Measurements from ENCODE around the gene CAB39L.
"Not testable (repeated sequence)": the region's sequence is repeated elsewhere in the genome, so short reads cannot be mapped to it uniquely, and the experiment has no call there.

Gene CAB39L

GRCh38 chr13:49342454-49342853 is 101.4 kb downstream of the CAB39L start:
- no peak for DNase-seq

- DNase-seq: no peak
Observed at GRCh38 chr13:49341941-49342340, 101.9 kb downstream of the CAB39L start.

- DNase-seq: no peak
Observed at GRCh38 chr13:49341517-49341916, 102.3 kb downstream of the CAB39L start.

GRCh38 chr13:49340161-49340560 is 103.7 kb downstream of the CAB39L start:
- no peak for DNase-seq

GRCh38 chr13:49336655-49337054 is 107.2 kb downstream of the CAB39L start:
- no peak for DNase-seq

- no peak for DNase-seq
Observed at GRCh38 chr13:49330546-49330864, 113.4 kb downstream of the CAB39L start.

GRCh38 chr13:49329831-49330545 is 113.9 kb downstream of the CAB39L start:
- DNase-seq: no peak

GRCh38 chr13:49327145-49327544 is 116.7 kb downstream of the CAB39L start:
- not testable (repeated sequence) for DNase-seq

- no peak for DNase-seq
Observed at GRCh38 chr13:49326222-49326917, 117.5 kb downstream of the CAB39L start.

GRCh38 chr13:49323344-49323743 is 120.5 kb downstream of the CAB39L start:
- no peak for DNase-seq

- no peak for DNase-seq
Observed at GRCh38 chr13:49322702-49323101, 121.2 kb downstream of the CAB39L start.

- DNase-seq: no peak
Observed at GRCh38 chr13:49320975-49321374, 122.9 kb downstream of the CAB39L start.

- DNase-seq: no peak
Observed at GRCh38 chr13:49319951-49320350, 123.9 kb downstream of the CAB39L start.

GRCh38 chr13:49319551-49319950 is 124.3 kb downstream of the CAB39L start:
- no peak for DNase-seq

- DNase-seq: no peak
Observed at GRCh38 chr13:49315756-49316482, 127.9 kb downstream of the CAB39L start.

- no peak for DNase-seq
Observed at GRCh38 chr13:49315036-49315565, 128.8 kb downstream of the CAB39L start.

GRCh38 chr13:49314344-49314882 is 129.5 kb downstream of the CAB39L start:
- DNase-seq: no peak

- DNase-seq: no peak
Observed at GRCh38 chr13:49311816-49312215, 132.0 kb downstream of the CAB39L start.

GRCh38 chr13:49310251-49310650 is 133.6 kb downstream of the CAB39L start:
- no peak for DNase-seq

GRCh38 chr13:49308921-49309408 is 134.9 kb downstream of the CAB39L start:
- DNase-seq: peak in 1 of 2 donors; percentile 71

- peak; percentile 59 to 66 for DNase-seq
Observed at GRCh38 chr13:49308097-49308875, 135.6 kb downstream of the CAB39L start.

- DNase-seq: no peak
Observed at GRCh38 chr13:49307365-49307764, 136.5 kb downstream of the CAB39L start.

Measured in hippocampal formation (tissue), 2 donors.